Measurements from ENCODE around the gene SORD. TPM values are rescaled to one million over a fixed set of nuclear protein-coding genes. Genes with fewer than 3 reads are reported as not detected.
A peak's percentile ranks its signal among the peaks of the same experiment; 100 is the strongest.

Gene SORD
- total and polyA plus RNA-seq, 4 donors = 13.5 to 24.6 (median 21.9) TPM

GRCh38 chr15:45118131-45118588 is 95.2 kb downstream of the SORD start:
- WGBS (ENCODE audit: insufficient coverage) = 0% methylated on average over 9 of the region's 14 CpGs
- H3K36me3 ChIP-seq (ENCODE audit: control insufficient read depth, insufficient read depth, low read length) = no peaks in the 10 kb centered on the region
- H3K9me3 ChIP-seq (ENCODE audit: control insufficient read depth, insufficient read depth, low read length) = no peaks in the 10 kb centered on the region
- no peak overlapping the region for H3K27ac ChIP-seq (ENCODE audit: low read depth, low read length)
- H3K27me3 ChIP-seq (ENCODE audit: control insufficient read depth, insufficient read depth, low read length) = peaks cover 47% of the 10 kb centered on the region
- no peak overlapping the region for H3K4me3 ChIP-seq (ENCODE audit: low read depth, low read length)
- peaks cover 33% of the 10 kb centered on the region for H3K4me1 ChIP-seq (ENCODE audit: control insufficient read depth, insufficient read depth, low read length)
- DNase-seq (ENCODE audit: low read depth in 4 of 6, low spot score in 6 of 6) = peak; percentile 70 to 98 (median 88)

GRCh38 chr15:45118996-45119395 is 96.0 kb downstream of the SORD start:
- H3K27me3 ChIP-seq (ENCODE audit: control insufficient read depth, insufficient read depth, low read length) = peaks cover 41% of the 10 kb centered on the region
- DNase-seq (ENCODE audit: low read depth in 4 of 6, low spot score in 6 of 6) = no peak
- H3K9me3 ChIP-seq (ENCODE audit: control insufficient read depth, insufficient read depth, low read length) = no peaks in the 10 kb centered on the region
- H3K27ac ChIP-seq (ENCODE audit: low read depth, low read length) = no peak overlapping the region
- no peak overlapping the region for H3K4me3 ChIP-seq (ENCODE audit: low read depth, low read length)
- H3K36me3 ChIP-seq (ENCODE audit: control insufficient read depth, insufficient read depth, low read length) = no peaks in the 10 kb centered on the region
- 91% methylated on average over 5 of the region's 5 CpGs for WGBS (ENCODE audit: insufficient coverage)
- H3K4me1 ChIP-seq (ENCODE audit: control insufficient read depth, insufficient read depth, low read length) = peaks cover 26% of the 10 kb centered on the region

- H3K9me3 ChIP-seq (ENCODE audit: control insufficient read depth, insufficient read depth, low read length) = no peaks in the 10 kb centered on the region
- no peak for DNase-seq (ENCODE audit: low read depth in 4 of 6, low spot score in 6 of 6)
- H3K27me3 ChIP-seq (ENCODE audit: control insufficient read depth, insufficient read depth, low read length) = peaks cover 35% of the 10 kb centered on the region
- peaks cover 19% of the 10 kb centered on the region for H3K4me1 ChIP-seq (ENCODE audit: control insufficient read depth, insufficient read depth, low read length)
- 85% methylated on average over 10 of the region's 10 CpGs for WGBS (ENCODE audit: insufficient coverage)
- no peak overlapping the region for H3K27ac ChIP-seq (ENCODE audit: low read depth, low read length)
- H3K4me3 ChIP-seq (ENCODE audit: low read depth, low read length) = no peak overlapping the region
- H3K36me3 ChIP-seq (ENCODE audit: control insufficient read depth, insufficient read depth, low read length) = no peaks in the 10 kb centered on the region
Measured at GRCh38 chr15:45120081-45120972, 97.3 kb downstream of the SORD start.

DNA sequence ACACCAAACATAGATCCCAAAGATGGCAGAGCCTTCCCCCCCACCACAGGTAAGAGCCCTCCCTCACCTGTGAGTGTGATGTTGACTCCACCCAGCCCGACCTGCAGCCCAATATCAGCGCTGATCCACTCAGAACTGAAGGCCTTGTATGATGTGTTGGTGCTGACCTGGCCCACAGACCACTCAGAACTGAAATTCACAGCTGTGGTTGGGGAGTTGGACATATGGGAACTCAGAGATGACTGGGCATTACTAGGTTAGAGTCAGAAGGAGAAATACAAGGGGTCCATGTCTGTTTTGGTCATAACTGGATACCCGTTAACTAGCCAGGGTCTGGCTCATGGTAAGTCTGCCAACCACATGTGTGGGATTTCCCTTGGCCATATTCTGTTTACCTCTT is 98.0 kb downstream of the SORD start:
- WGBS (ENCODE audit: insufficient coverage) = 80% methylated on average over 1 of the region's 3 CpGs
- Histone ChIP-seq H3K36me3 (ENCODE audit: control insufficient read depth, insufficient read depth, low read length) (no peaks in the 10 kb centered on the region), H3K27me3 (ENCODE audit: control insufficient read depth, insufficient read depth, low read length) (peaks cover 32% of the 10 kb centered on the region), H3K9me3 (ENCODE audit: control insufficient read depth, insufficient read depth, low read length) (no peaks in the 10 kb centered on the region), H3K4me3 (ENCODE audit: low read depth, low read length) (no peak overlapping the region), H3K4me1 (ENCODE audit: control insufficient read depth, insufficient read depth, low read length) (peaks cover 19% of the 10 kb centered on the region), H3K27ac (ENCODE audit: low read depth, low read length) (no peak overlapping the region)
- DNase-seq (ENCODE audit: low read depth in 4 of 6, low spot score in 6 of 6) = no peak

DNA sequence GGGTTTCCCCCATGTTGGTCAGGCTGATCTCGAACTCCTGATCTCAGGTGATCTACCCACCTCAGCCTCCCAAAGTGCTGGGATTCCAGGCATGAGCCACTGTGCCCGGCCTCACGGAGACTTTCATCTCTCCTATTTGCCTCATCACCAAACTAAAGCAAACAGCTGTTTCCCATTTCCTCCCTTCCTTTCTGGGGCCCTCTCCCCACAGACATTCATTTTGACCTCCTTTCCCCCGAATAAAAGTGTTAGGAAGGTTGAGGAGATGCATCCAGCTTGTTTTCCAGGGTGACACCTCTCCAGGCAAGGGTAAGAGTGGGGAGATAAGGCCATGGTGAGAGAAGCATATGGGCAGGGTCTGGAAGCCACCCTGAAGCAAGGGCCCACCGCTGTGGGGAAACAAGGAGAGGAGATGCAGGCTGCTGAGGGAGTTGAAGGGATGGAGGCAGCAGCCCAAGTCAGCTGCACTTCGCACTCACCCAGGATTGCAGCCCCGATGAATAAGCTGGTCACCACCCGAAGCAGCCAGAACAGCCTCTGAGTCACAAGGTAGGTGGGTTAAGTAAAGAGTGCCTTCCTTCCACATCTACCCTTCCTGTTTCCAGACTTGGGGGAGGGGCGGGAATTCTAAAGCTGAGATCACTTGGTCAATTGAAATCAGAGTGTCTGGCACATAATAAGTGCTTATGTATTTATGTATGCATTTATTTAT is 98.9 kb downstream of the SORD start:
- Histone ChIP-seq H3K4me1 (ENCODE audit: control insufficient read depth, insufficient read depth, low read length) (peaks cover 11% of the 10 kb centered on the region), H3K27me3 (ENCODE audit: control insufficient read depth, insufficient read depth, low read length) (peaks cover 31% of the 10 kb centered on the region), H3K36me3 (ENCODE audit: control insufficient read depth, insufficient read depth, low read length) (no peaks in the 10 kb centered on the region), H3K4me3 (ENCODE audit: low read depth, low read length) (no peak overlapping the region), H3K27ac (ENCODE audit: low read depth, low read length) (no peak overlapping the region), H3K9me3 (ENCODE audit: control insufficient read depth, insufficient read depth, low read length) (no peaks in the 10 kb centered on the region)
- no peak for DNase-seq (ENCODE audit: low read depth in 4 of 6, low spot score in 6 of 6)
- WGBS (ENCODE audit: insufficient coverage) = 69% methylated on average over 2 of the region's 9 CpGs

DNA sequence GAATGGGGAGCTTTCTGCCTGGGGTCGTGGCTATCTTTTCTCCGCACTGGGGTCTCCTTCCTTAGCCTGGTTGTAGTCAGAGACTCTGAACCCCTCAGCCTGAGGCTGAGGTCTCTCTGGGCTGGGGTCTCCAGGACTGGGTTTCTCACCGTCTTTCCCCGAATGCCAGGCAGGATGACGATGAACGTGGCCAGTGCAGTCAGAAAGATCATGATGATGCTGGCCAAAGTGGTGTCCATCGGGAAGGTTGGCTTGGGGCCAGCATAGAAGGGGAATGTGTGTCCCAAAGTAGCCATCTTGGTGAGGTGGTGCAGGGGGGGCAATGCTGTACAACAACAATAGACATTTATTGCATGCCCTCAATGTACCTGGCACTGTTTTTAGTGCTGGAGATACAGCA is 99.7 kb downstream of the SORD start:
- Histone ChIP-seq H3K4me1 (ENCODE audit: control insufficient read depth, insufficient read depth, low read length) (peaks cover 3% of the 10 kb centered on the region), H3K4me3 (ENCODE audit: low read depth, low read length) (no peak overlapping the region), H3K27me3 (ENCODE audit: control insufficient read depth, insufficient read depth, low read length) (peaks cover 27% of the 10 kb centered on the region), H3K36me3 (ENCODE audit: control insufficient read depth, insufficient read depth, low read length) (no peaks in the 10 kb centered on the region), H3K27ac (ENCODE audit: low read depth, low read length) (no peak overlapping the region), H3K9me3 (ENCODE audit: control insufficient read depth, insufficient read depth, low read length) (no peaks in the 10 kb centered on the region)
- 78% methylated on average over 5 of the region's 7 CpGs for WGBS (ENCODE audit: insufficient coverage)
- no peak for DNase-seq (ENCODE audit: low read depth in 4 of 6, low spot score in 6 of 6)

- H3K4me3 ChIP-seq (ENCODE audit: low read depth, low read length) = no peak overlapping the region
- no peaks in the 10 kb centered on the region for H3K9me3 ChIP-seq (ENCODE audit: control insufficient read depth, insufficient read depth, low read length)
- no peaks in the 10 kb centered on the region for H3K36me3 ChIP-seq (ENCODE audit: control insufficient read depth, insufficient read depth, low read length)
- H3K27me3 ChIP-seq (ENCODE audit: control insufficient read depth, insufficient read depth, low read length) = peaks cover 32% of the 10 kb centered on the region
- no peak overlapping the region for H3K27ac ChIP-seq (ENCODE audit: low read depth, low read length)
- H3K4me1 ChIP-seq (ENCODE audit: control insufficient read depth, insufficient read depth, low read length) = no peaks in the 10 kb centered on the region
- no peak for DNase-seq (ENCODE audit: low read depth in 4 of 6, low spot score in 6 of 6)
Measured at GRCh38 chr15:45123397-45123796, 100.4 kb downstream of the SORD start.

- H3K36me3 ChIP-seq (ENCODE audit: control insufficient read depth, insufficient read depth, low read length) = no peaks in the 10 kb centered on the region
- no CpG with 5 or more reads among the region's 2 CpGs for WGBS (ENCODE audit: insufficient coverage)
- peaks cover 63% of the 10 kb centered on the region for H3K27me3 ChIP-seq (ENCODE audit: control insufficient read depth, insufficient read depth, low read length)
- no peaks in the 10 kb centered on the region for H3K9me3 ChIP-seq (ENCODE audit: control insufficient read depth, insufficient read depth, low read length)
- DNase-seq (ENCODE audit: low read depth in 4 of 6, low spot score in 6 of 6) = no peak
- H3K27ac ChIP-seq (ENCODE audit: low read depth, low read length) = no peak overlapping the region
- H3K4me3 ChIP-seq (ENCODE audit: low read depth, low read length) = no peak overlapping the region
- H3K4me1 ChIP-seq (ENCODE audit: control insufficient read depth, insufficient read depth, low read length) = peaks cover 13% of the 10 kb centered on the region
Measured at GRCh38 chr15:45126535-45127158, 103.7 kb downstream of the SORD start.

All from spinal cord (tissue), 10 donors.